DMS 273 (cell line): ENCODE measurements around the gene GCFC2.

Experiments used
- DNase-seq: peaks from one replicate; lab custom pipeline; 2025; ENCODE audit not compliant: unreplicated experiment; lab: John Stamatoyannopoulos, UW

The GCFC2 gene

DNA sequence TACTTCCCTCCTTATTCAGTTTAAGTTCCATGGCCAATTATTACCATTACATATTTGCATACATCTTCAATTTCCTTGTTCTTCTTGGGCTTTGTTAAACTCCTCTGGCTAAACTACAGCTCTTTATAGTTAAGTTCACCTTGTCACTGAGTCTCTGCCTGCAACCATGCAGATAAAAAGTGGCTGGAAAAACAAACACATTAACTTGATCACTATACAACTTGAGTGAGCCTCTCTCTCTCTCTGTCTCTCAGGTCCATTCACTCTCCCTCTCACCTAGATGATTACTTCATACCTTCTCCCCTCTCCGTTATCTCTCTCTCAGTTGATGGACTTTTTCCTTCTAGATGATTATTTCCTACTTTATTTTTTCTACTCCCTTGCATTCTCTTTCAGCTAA is 30.3 kb downstream of the GCFC2 start:
- no peak for DNase-seq

DNA sequence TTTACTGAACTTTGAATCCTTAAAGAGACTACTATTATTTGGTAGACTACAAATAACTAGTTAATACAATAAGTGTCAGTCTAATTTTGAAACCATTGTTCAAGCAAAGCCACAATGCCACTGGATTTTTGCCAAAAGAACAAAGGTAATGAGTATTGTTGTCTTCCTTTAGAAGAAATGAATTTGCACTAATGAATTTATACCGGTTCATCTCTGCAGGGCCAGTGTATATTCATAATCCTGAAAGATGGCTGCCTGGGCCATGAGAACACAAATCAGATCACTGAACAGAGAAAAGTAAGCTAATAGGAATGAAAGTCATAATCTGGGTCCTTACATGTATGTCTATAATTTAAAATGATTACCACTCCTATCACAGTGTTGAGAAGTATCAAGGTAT is 31.2 kb downstream of the GCFC2 start:
- no peak for DNase-seq

DNA sequence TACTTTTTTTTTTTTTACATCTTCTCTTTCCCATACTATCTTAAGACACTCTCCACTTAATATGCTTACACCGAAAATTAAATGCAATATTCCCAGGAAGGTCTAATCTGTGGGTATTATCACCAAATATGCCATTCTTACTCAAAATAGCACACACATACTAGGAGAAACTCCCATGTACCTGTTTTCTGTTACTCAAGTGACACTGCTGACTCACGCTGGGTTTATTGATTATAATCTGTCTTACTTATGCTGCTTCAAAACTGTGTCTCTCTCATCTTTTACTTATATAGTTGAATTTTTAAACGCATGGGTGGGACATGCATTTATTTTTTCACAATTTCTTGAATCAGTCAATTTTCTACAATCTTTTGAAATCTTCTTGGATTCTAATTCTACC is 34.3 kb downstream of the GCFC2 start:
- DNase-seq, result no peak

DNA sequence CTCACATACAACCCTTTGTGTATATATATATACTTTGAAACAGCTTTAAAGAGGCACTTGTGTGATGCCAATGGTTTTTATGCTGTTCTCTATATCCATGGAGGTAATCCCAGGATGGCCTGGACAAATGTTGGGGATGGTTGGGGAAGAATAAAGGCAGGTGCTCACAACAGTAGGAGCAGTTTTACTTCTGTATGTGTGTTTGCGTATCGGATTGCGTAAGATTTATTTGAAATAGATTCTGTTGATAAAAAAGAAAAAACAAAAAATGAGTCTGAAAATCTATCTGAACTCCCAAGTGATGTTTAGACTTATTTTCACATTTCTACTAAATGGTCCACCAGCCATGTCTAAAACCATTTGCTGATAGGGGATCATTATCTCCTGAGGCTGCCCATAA is 34.8 kb downstream of the GCFC2 start:
- DNase-seq, result no peak

DNA sequence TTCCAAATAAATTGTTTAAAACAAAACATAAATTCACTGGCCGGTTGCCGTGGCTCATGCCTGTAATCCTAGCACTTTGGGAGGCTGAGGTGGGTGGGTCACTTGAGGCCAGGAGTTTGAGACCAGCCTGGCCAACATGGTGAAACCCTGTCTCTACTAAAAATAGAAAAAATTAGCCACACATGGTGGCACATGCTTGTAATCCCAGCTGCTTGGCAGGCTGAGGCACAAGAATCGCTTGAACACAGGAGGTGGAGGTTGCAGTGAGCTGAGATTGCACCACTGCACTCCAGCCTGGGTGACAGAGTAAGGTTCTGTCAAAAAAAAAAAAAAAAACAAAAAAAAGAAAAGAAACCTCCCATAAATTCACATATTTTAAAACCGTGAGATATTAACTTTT is 35.3 kb downstream of the GCFC2 start:
- DNase-seq, result peak; percentile 64

DNA sequence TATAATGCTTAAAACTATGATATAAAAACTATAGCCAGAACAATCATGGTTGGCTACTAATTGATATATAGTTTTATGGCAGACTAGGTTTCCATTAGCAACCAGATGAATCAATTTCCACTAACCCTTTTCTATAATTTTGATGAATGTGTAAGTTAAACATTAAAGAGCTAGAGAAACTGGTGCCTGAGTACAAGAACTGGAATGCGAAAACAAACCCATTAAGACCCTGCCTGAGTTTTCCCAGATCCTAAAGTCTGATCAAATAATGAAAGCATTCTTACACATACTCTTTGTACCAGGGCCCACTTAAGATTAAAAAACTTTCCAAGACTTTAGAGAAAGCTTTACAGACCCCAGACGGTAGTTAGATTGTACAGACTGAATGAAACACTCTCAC is 42.8 kb downstream of the GCFC2 start:
- DNase-seq, result no peak

DNA sequence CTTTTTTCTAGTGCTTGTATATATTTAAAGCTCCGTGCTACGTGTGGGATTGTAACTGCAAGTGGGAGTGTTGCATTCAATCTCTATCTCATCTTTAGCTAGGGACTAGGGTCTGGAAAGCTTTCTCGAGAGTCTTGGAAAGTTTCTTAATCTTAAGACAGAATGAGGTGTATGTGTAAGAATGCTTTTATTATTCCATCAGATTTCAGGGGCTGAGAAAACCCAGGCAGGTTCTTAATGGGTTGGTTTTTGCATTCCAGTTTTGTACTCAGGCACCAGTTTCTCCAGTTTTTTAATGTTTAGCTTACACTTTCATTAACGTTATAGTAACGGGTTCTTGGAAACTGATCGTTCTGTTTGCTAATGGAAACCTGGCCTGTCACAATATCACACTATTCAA is 43.8 kb downstream of the GCFC2 start:
- no peak for DNase-seq

DNA sequence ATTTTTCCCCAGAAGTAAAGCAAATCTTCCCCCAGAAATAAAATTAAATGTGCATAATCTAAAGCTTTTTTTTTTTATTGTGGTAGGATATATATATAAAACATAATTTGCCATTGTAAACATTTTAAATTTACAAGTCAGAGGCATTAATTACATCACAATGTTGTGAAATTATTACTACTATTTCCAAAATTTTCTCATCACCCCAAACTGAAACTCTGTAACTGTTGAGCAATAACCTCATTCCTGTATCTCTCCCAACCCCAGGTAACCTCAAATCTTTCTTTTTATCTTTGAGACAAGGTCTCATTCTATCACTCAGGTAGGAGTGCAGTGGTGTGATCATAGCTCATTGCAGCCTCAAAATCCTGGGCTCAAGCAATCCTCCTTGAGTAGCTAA is 52.9 kb downstream of the GCFC2 start:
- DNase-seq, result no peak

DNA sequence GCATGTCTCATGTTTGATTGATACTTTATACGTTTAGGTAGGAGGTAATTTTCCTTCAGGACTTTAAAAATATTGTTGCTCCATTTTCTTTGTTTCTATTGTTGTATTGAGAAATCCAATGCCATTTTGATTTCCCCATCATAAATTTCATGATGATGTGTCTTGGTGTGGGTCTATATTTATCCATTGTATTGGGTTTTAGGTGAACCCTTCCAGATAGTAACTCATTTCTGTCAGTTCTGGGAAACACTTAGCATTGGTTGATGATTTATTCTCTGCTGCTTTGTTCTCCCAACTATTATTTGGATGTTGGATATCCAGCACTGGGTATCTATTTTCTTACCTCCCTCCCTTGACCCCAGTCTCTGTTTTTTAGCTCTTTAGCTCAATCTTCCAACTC is 54.2 kb downstream of the GCFC2 start:
- DNase-seq, result no peak

DNA sequence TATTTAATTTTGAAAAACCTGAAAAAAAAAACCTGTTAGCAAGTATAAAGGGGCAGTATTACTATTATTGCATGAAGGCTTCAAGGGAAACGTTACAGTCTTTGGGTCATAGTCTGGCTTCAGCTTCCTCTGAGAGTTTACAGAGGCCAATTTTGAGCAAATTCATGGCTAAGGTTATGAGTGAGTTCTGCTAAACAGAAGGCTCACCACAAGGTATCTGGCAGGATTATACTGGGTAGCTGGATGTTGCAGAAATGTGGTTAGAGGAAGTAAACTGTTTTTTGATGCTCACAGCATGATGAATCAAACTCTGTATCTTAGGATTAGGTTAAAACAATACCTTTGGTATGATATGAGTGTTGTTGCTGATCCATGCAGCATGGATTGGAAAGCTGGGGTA is 54.9 kb downstream of the GCFC2 start:
- DNase-seq, result no peak

DNA sequence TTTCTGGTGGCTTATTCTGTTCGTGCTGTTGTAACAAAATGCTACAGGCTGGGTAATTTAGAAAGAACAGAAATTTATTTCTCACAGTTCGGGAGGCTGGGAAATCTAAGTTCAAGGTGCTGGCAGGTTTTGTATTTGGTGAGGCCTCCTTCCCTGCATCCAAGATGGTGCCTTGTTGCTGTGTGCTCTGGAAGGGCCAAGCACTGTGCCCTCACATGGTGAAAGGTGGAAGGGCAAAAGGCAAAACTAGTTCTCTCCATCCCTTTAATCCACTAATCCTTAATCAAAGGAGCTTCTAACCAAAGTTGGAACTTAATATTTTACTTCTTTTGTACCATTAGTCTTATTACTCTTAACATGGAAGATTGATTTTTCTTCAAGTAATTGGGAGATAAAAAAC is 56.7 kb downstream of the GCFC2 start:
- no peak for DNase-seq

DNA sequence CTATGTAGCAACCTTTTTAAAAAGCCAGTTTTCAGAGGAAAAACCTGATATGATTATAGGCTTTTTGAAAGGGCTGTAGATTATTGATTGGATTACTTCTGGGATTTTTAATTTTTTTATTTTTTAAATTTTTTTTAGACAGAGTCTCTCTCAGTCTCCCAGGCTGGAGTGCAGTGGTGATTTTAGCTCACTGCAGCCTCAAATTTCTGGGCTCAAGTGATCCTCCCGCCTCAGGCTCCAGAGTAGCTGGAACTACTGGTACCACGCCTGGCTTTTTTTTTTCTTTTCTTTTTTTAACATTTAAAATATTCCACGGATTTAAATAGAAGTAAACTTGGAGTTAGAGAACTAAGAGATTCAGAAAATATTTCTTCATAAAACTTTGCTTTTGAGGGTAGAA is 62.9 kb downstream of the GCFC2 start:
- peak; percentile 38 for DNase-seq

DNA sequence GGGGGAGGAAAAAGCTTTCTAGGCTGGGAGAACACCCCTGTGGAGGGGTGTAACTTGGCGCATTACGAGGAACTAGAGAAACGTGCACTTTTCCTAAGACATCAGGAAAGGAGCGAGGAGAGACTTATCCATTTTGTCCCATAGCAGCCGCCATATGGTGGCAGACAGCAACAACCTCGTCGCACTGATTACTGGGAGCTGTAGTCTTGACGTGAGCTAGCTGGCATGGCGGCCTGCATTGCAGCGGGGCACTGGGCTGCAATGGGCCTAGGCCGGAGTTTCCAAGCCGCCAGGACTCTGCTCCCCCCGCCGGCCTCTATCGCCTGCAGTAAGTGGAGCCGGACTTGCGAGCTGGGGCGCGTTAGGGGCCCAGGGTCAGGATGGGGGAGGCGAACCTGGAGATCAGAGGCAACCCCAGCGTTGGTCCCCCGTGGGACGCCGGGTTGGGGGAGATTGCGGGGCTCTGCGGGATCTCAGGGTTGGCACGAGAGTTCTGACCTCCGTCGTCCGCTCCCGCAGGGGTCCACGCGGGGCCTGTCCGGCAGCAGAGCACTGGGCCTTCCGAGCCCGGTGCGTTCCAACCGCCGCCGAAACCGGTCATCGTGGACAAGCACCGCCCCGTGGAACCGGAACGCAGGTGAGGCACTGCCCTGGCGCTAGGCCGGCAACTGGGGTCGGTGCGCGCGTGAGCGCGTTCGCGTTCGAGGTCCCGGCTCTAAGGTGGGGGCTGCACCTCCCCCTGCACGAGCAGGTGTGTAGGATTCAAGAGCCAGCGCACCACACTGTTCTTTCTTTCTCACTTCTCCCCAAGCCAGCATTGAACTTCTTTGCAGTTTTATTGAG is 63.9 kb downstream of the GCFC2 start, which contains the start of gene MRPL19:
Gene MRPL19 (plus strand): TSS at position 201 of the 843 bp plus-strand sequence. CDS start 25 bp downstream, at position 226.
- peak; percentile 94 for DNase-seq

DNA sequence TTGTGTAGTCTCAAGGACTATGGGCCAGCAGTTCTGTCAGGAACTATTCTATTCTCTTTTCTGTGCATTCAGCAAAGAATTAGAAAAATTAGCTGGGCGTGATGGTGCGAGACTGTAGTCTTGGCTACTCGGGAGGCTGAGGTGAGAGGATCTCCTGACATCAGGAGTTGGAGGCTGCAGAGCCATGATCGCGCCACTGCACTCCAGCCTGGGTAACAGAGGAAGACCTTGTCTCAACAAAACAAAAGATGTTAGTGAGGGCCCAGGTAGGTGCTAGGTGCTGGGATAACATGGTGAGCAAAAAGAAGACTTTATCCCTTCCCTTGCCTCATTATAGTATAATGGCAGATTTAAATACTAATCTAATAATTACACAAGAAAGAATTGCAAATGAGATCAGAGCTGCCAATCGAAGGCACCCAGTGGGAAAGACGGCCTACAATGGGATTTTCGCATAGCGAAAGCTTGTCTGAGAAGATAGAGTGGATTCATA is 64.6 kb downstream of the GCFC2 start:
- no peak for DNase-seq

DNA sequence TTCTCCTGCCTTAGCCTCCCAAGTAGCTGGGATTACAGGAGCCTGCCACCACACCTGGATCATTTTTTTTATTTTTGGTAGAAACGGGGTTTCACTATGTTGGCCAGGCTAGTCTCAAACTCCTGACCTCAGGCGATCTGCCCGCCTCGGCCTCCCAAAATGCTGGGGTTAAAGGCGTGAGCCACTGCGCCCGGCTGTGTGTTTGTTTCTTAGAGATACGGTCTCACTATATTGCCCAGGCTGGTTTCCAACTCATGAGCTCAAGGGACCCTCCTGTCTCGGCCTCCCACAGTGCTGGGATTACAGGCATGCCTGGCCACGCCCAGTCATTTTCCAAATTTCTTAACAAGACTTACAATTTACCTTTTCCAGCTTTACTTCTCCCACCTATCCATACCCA is 65.1 kb downstream of the GCFC2 start:
- no peak for DNase-seq

DNA sequence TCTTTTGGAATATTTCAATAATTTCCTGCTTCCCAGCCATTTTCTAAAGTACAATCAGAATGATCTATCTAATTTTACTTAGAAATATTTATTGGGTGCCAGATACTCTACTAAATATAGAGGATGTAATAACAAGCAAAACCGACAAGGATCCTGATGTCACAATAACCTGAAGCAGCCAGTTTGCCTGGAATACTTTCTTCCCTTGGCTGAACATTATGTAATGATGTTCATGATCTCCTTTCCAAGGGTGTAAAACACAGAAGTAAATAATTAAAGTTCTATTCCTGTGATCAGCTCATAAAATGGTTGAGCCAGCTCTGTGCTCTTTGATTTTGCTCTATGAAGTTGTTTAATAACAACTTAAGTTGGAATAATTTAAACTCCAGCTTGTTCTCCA is 66.7 kb downstream of the GCFC2 start:
- DNase-seq, result no peak

DNA sequence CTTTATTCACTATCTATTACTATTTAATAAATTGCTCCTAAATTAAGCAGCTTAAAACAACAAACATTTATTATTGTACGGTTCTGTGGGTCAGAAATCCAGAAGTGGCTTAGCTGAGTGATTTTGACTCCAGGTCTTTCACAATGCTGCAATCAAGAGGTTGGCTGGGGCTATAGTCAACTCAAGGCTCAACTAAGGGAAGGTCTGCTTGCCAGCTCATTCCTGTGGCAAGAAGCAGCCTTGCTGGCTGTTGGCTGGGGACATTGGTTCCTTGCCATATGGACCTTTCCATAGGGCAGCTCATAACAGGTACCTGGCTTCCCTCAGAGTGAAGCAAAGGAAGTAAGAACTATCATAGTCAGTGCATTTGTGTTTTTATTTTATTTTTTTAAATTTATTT is 69.1 kb downstream of the GCFC2 start:
- no peak for DNase-seq

DNA sequence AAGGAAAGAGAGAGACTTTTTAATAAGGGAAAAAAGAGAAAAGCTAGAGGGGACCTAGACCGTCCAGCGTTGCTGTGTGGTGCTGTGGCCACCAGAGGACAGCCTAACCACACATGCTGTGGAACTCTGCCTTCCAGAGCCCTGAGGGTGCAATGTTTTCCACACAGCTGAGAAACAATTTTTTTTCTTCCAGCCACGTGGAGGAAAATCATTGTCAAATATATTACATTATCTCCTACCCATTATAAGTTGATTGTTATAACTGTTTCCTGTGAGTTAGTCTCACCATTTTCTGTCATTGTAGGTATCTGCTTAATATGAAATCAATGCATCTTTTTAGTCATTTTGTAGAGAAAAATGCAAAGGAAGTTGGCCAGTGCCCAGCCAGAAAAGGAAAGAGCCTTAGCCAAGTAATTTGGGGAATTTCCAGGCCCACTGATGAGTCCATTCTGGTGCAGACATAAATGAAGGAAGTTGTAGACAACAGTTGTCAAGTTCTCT is 70.0 kb downstream of the GCFC2 start:
- peak; percentile 82 for DNase-seq

DNA sequence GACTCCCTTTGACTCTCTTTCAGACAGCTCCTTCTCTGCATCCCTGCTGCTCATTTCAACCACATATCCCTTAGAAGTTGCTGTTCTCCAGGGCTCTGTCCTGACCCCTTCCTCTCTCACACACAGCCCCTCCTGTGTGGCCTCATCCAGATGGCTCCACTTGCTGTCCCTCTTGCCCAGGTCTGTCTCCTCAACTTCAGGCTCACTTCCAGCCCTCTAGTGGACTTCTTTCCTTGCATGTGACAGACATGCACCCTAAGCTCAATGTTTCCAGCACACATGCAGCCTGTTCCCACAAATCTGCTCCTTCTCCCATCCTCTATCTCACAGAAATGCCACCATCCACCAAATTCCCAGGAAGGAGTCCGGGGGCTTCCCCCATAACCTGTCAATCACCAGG is 73.1 kb downstream of the GCFC2 start:
- no peak for DNase-seq

DNA sequence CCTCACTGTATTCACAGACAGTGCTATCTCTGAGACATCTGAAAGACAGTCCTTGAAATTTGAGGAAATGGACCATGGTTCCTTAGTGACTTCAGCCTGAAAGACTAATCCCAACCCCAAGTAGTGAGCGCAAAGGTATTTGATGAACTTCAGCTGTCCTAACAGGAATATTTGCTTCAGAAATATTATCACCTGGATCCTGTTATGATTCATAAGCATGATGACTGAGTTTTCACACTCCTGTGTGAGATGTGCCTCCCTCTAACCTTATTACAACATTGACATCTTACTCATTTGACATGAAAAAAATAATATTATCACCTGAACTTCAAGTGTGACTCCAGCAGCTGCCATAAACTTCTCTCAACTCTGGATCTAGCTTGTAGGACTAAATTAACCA is 75.8 kb downstream of the GCFC2 start:
- DNase-seq, result no peak

DNA sequence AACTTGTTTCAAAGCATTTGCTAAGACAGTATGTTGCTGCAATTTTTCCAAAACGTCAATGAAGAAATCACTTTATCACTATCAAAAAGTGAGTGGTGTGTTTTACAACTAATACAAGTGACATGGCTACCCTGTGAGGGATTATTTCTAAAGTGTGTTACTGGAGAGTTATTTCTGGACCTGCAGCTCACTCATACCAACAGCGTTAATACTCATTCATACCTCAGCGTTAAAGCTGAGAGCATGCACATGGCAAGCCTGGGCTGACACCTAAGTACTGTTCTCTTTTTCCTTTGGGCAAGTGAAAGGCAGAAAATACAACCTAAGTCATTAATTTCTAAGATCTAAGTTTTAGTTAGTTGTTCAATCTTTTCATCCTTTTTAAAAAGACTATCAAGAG is 77.1 kb downstream of the GCFC2 start:
- DNase-seq, result no peak

DNA sequence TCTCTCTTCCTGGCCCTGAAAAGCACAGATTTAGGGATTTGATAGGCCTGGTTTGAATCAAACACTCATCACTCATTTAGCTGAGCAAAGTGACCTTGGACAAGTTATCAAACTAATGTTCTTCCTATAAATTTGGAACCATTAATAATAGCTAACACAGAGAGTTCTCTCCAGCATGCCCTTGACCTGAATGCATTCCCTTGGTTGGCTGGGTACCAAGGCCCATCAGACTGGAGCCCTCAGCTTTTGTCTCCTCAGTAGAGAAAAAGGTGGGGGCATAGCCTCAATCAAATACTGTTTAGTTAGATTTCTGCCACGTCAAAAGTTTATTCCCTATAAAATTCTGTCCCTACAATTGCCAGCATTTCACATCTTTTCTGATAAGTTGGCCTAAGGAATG is 77.9 kb downstream of the GCFC2 start:
- DNase-seq, result no peak
